HEK293 (cell line): ENCODE data around the gene ITPKA.

Experiments
- CTCF ChIA-PET: fragments of 350-600 bp; formaldehyde crosslinking; extraction: SDS; loops from one replicate; lab custom pipeline; 2021; ENCODE audit warnings: antibody characterized with exemption; lab: Yijun Ruan, JAX
- POLR2A ChIA-PET: fragments of 300-600 bp; formaldehyde crosslinking; extraction: SDS; loops from one replicate; lab custom pipeline; 2020; ENCODE audit warnings: antibody characterized with exemption, inconsistent platforms; lab: Yijun Ruan, JAX
- H3K27ac ChIP-seq: fragments of 200-500 bp; sonication (Bioruptor generic); 2 replicates; pipeline ENCODE4 v1.5.1; 2014; ENCODE audit warnings: low read depth, low read length, control low read depth, inconsistent platforms; ENCODE audit errors: extremely low read depth
- H3K36me3 ChIP-seq, 2 experiments: fragments of 200-500 bp in 1 of 2; sonication (Bioruptor generic) in 1 of 2; 1 replicate in 1 of 2; 2 replicates in 1 of 2; pipeline ENCODE4 v1.5.1; 2014 to 2017; ENCODE audit warnings: inconsistent platforms in 2 of 2, low read length in 2 of 2; ENCODE audit not compliant: control insufficient read depth in 2 of 2, insufficient read depth in 1 of 2
- H3K4me1 ChIP-seq: fragments of 200-500 bp; sonication (Bioruptor generic); 2 replicates; pipeline ENCODE4 v1.5.1; 2014; ENCODE audit warnings: mild to moderate bottlenecking, low read length, inconsistent platforms; ENCODE audit not compliant: control insufficient read depth, insufficient read depth
- H3K4me3 ChIP-seq: 2 replicates; pipeline ENCODE4 v1.5.1; 2011; ENCODE audit warnings: low read depth, mild to moderate bottlenecking, control low read depth, low read length, moderate library complexity
- H3K9me3 ChIP-seq: fragments of 200-500 bp; sonication (Bioruptor generic); 2 replicates; pipeline ENCODE4 v1.5.1; 2014; ENCODE audit warnings: low read depth, low read length, inconsistent platforms; ENCODE audit not compliant: control insufficient read depth, insufficient read depth
- EGR2 ChIP-seq: fragments of 450-650 bp; formaldehyde crosslinking; IDR thresholded peaks from 2 replicates; pipeline ENCODE4 v1.5.1; 2016; ENCODE audit warnings: low read depth, missing biosample characterization, missing genetic modification characterization
- SCRT2 ChIP-seq: fragments of 450-650 bp; formaldehyde crosslinking; IDR thresholded peaks from 2 replicates; pipeline ENCODE4 v1.5.1; 2016; ENCODE audit warnings: missing biosample characterization, missing genetic modification characterization
- ZBTB48 ChIP-seq: fragments of 450-650 bp; formaldehyde crosslinking; IDR thresholded peaks from 2 replicates; pipeline ENCODE4 v1.5.1; 2016; ENCODE audit warnings: missing biosample characterization, missing genetic modification characterization
- ZFHX2 ChIP-seq: fragments of 450-650 bp; formaldehyde crosslinking; conservative IDR thresholded peaks from 2 replicates; pipeline ENCODE4 v1.5.1; 2016; ENCODE audit warnings: missing biosample characterization, missing genetic modification characterization

ITPKA gene

DNA sequence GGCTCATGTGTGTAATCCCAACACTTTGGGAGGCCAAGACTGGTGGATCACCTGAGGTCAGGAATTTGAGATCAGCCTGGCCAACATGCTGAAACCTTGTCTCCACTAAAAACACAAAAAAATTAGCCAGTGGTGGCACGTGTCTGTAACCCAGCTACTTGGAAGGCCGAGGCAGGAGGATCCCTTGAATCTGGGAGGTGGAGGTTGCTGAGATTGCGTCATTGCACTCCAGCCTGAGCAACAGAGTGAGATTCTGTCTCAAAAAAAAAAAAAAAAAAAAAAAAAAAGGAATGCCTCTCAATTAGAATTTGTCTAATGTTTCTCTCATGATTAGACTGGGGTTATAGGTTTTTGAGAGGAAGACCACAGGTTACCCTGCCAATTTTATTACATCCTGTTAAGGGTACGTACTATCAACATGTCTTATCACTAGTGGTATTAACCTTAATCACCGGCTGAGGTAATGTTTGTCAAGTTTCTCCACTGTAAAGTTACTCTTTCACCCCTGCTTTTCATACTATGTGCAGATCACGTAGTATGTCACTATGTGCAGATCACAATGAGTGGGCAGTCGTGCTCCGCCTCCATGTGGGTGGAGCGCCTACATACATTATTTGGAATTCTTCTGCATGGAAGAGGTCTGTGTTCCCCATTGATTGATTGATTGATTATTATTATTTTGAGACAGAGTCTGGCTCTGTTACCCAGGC is 56.5 kb downstream of the ITPKA start:
- TF ChIP-seq EGR2 (peak; percentile 41; the same call in 1 of the 2 replicates), SCRT2 (0 out of 2 replicates have a peak, but pooled peaks have one; percentile 10), ZBTB48 (tag by site-specific recombination) (no peak), ZFHX2 (tag by site-specific recombination) (peak; percentile 42; the same call in 1 of the 2 replicates)
- no peaks in the 10 kb centered on the region for H3K36me3 ChIP-seq
- no peak overlapping the region for H3K27ac ChIP-seq
- CTCF ChIA-PET: no interaction called here
- H3K9me3 ChIP-seq: no peaks in the 10 kb centered on the region
- no peaks in the 10 kb centered on the region for H3K4me1 ChIP-seq
- POLR2A ChIA-PET: interaction anchor here (0.7 kb wide), 1 partner anchor 250 kb away, joined by 10 read pairs; no protein-coding TSS in a partner anchor
- no peak overlapping the region for H3K4me3 ChIP-seq
